ENCODE data around the gene TBC1D19.
"Not testable (repeated sequence)": the region's sequence is repeated elsewhere in the genome, so short reads cannot be mapped to it uniquely, and the experiment has no call there.

Gene TBC1D19

GRCh38 chr4:26611885-26612284, 28.0 kb downstream of the TBC1D19 start:
- DNase-seq = peak in 2 of 3 donors; percentile 23 to 42
- no peak overlapping the region for H3K27ac ChIP-seq (ENCODE audit: insufficient read depth in 1 of 2, low read depth in 1 of 2, low read length in 2 of 2, poor library complexity in 1 of 2, severe bottlenecking in 2 of 2)
- no CpG with 5 or more reads among the region's 1 CpG for WGBS (ENCODE audit: insufficient coverage)
- H3K4me1 ChIP-seq (ENCODE audit: control extremely low read depth in 1 of 4, control insufficient read depth in 4 of 4, insufficient read depth in 4 of 4, low read length in 3 of 4) = peaks cover 0 to 9% (median 4%) of the 10 kb centered on the region in 4 experiments
- H3K27me3 ChIP-seq (replicated peaks in 2 of 5; ENCODE audit: control insufficient read depth in 4 of 5, insufficient read depth in 5 of 5, low read length in 4 of 5) = no peaks in the 10 kb centered on the region
- no peaks in the 10 kb centered on the region for H3K36me3 ChIP-seq (ENCODE audit: control insufficient read depth in 4 of 4, insufficient read depth in 4 of 4, low read length in 3 of 4)
- ChIA-PET POLR2A (no interaction called here), CTCF (no interaction called here)
- no peaks in the 10 kb centered on the region for H3K9me3 ChIP-seq (ENCODE audit: control extremely low read depth in 1 of 5, control insufficient read depth in 4 of 5, insufficient read depth in 2 of 5, low read depth in 1 of 5, low read length in 4 of 5)
- H3K4me3 ChIP-seq (ENCODE audit: control insufficient read depth in 1 of 7, extremely low read depth in 1 of 7, insufficient read depth in 4 of 7, low read depth in 2 of 7, low read length in 6 of 7) = no peak overlapping the region

GRCh38 chr4:26613237-26613636, 29.4 kb downstream of the TBC1D19 start:
- no CpG with 5 or more reads among the region's 1 CpG for WGBS (ENCODE audit: insufficient coverage)
- DNase-seq = peak in 2 of 3 donors; percentile 46 to 60
- H3K27ac ChIP-seq (ENCODE audit: insufficient read depth in 1 of 2, low read depth in 1 of 2, low read length in 2 of 2, poor library complexity in 1 of 2, severe bottlenecking in 2 of 2) = peak overlapping the region in 1 of 2 experiments; percentile 25
- H3K36me3 ChIP-seq (ENCODE audit: control insufficient read depth in 4 of 4, insufficient read depth in 4 of 4, low read length in 3 of 4) = no peaks in the 10 kb centered on the region
- peaks cover 0 to 9% (median 4%) of the 10 kb centered on the region in 4 experiments for H3K4me1 ChIP-seq (ENCODE audit: control extremely low read depth in 1 of 4, control insufficient read depth in 4 of 4, insufficient read depth in 4 of 4, low read length in 3 of 4)
- ChIA-PET POLR2A (no interaction called here), CTCF (no interaction called here)
- H3K4me3 ChIP-seq (ENCODE audit: control insufficient read depth in 1 of 7, extremely low read depth in 1 of 7, insufficient read depth in 4 of 7, low read depth in 2 of 7, low read length in 6 of 7) = no peak overlapping the region
- H3K9me3 ChIP-seq (ENCODE audit: control extremely low read depth in 1 of 5, control insufficient read depth in 4 of 5, insufficient read depth in 2 of 5, low read depth in 1 of 5, low read length in 4 of 5) = no peaks in the 10 kb centered on the region
- no peaks in the 10 kb centered on the region for H3K27me3 ChIP-seq (replicated peaks in 2 of 5; ENCODE audit: control insufficient read depth in 4 of 5, insufficient read depth in 5 of 5, low read length in 4 of 5)

DNA sequence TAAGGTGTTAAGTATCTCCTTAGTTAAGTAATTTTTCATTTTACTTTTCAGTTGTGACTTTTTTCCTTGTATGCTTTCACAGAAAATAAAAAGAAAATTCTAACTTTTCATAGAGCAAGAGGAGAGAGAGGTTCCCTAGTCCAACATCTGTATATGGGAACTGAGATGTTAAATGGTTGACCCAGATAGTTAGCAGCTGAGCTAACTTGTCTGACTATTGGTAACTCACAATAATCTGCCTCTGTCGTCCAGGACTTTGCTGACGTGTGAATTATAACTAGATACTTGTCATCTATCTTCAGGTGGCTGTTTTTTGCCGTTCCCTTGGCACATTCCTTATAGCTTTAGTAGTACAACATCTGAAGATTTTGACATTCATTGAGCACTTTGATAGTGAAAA, 29.9 kb downstream of the TBC1D19 start:
- no peaks in the 10 kb centered on the region for H3K27me3 ChIP-seq (replicated peaks in 2 of 5; ENCODE audit: control insufficient read depth in 4 of 5, insufficient read depth in 5 of 5, low read length in 4 of 5)
- H3K9me3 ChIP-seq (ENCODE audit: control extremely low read depth in 1 of 5, control insufficient read depth in 4 of 5, insufficient read depth in 2 of 5, low read depth in 1 of 5, low read length in 4 of 5) = no peaks in the 10 kb centered on the region
- H3K36me3 ChIP-seq (ENCODE audit: control insufficient read depth in 4 of 4, insufficient read depth in 4 of 4, low read length in 3 of 4) = no peaks in the 10 kb centered on the region
- ChIA-PET CTCF (no interaction called here), POLR2A (no interaction called here)
- DNase-seq = no peak
- H3K27ac ChIP-seq (ENCODE audit: insufficient read depth in 1 of 2, low read depth in 1 of 2, low read length in 2 of 2, poor library complexity in 1 of 2, severe bottlenecking in 2 of 2) = peak overlapping the region in 1 of 2 experiments; percentile 25
- H3K4me1 ChIP-seq (ENCODE audit: control extremely low read depth in 1 of 4, control insufficient read depth in 4 of 4, insufficient read depth in 4 of 4, low read length in 3 of 4) = peaks cover 0 to 6% (median 4%) of the 10 kb centered on the region in 4 experiments
- no peak overlapping the region for H3K4me3 ChIP-seq (ENCODE audit: control insufficient read depth in 1 of 7, extremely low read depth in 1 of 7, insufficient read depth in 4 of 7, low read depth in 2 of 7, low read length in 6 of 7)
- WGBS (ENCODE audit: insufficient coverage) = 96% methylated on average over 3 of the region's 3 CpGs

GRCh38 chr4:26619784-26620183, 35.9 kb downstream of the TBC1D19 start:
- CTCF ChIA-PET = no interaction called here
- no peak for DNase-seq
- Histone ChIP-seq H3K4me1 (ENCODE audit: control extremely low read depth in 1 of 4, control insufficient read depth in 4 of 4, insufficient read depth in 4 of 4, low read length in 3 of 4) (peaks cover 0 to 13% (median 9%) of the 10 kb centered on the region in 4 experiments), H3K9me3 (ENCODE audit: control extremely low read depth in 1 of 5, control insufficient read depth in 4 of 5, insufficient read depth in 2 of 5, low read depth in 1 of 5, low read length in 4 of 5) (no peaks in the 10 kb centered on the region), H3K4me3 (ENCODE audit: control insufficient read depth in 1 of 7, extremely low read depth in 1 of 7, insufficient read depth in 4 of 7, low read depth in 2 of 7, low read length in 6 of 7) (no peak overlapping the region), H3K36me3 (ENCODE audit: control insufficient read depth in 4 of 4, insufficient read depth in 4 of 4, low read length in 3 of 4) (no peaks in the 10 kb centered on the region), H3K27me3 (replicated peaks in 2 of 5; ENCODE audit: control insufficient read depth in 4 of 5, insufficient read depth in 5 of 5, low read length in 4 of 5) (no peaks in the 10 kb centered on the region), H3K27ac (ENCODE audit: insufficient read depth in 1 of 2, low read depth in 1 of 2, low read length in 2 of 2, poor library complexity in 1 of 2, severe bottlenecking in 2 of 2) (no peak overlapping the region)
- POLR2A ChIA-PET = no interaction called here

- Histone ChIP-seq H3K36me3 (ENCODE audit: control insufficient read depth in 4 of 4, insufficient read depth in 4 of 4, low read length in 3 of 4) (no peaks in the 10 kb centered on the region), H3K27ac (ENCODE audit: insufficient read depth in 1 of 2, low read depth in 1 of 2, low read length in 2 of 2, poor library complexity in 1 of 2, severe bottlenecking in 2 of 2) (no peak overlapping the region), H3K4me1 (ENCODE audit: control extremely low read depth in 1 of 4, control insufficient read depth in 4 of 4, insufficient read depth in 4 of 4, low read length in 3 of 4) (peaks cover 0 to 13% (median 9%) of the 10 kb centered on the region in 4 experiments), H3K9me3 (ENCODE audit: control extremely low read depth in 1 of 5, control insufficient read depth in 4 of 5, insufficient read depth in 2 of 5, low read depth in 1 of 5, low read length in 4 of 5) (no peaks in the 10 kb centered on the region), H3K4me3 (ENCODE audit: control insufficient read depth in 1 of 7, extremely low read depth in 1 of 7, insufficient read depth in 4 of 7, low read depth in 2 of 7, low read length in 6 of 7) (no peak overlapping the region), H3K27me3 (replicated peaks in 2 of 5; ENCODE audit: control insufficient read depth in 4 of 5, insufficient read depth in 5 of 5, low read length in 4 of 5) (no peaks in the 10 kb centered on the region)
- ChIA-PET POLR2A (no interaction called here), CTCF (no interaction called here)
- no peak for DNase-seq
- 100% methylated on average over 1 of the region's 3 CpGs for WGBS (ENCODE audit: insufficient coverage)
These were observed 37.5 kb downstream of the TBC1D19 start for GRCh38 chr4:26621366-26621765.

DNA sequence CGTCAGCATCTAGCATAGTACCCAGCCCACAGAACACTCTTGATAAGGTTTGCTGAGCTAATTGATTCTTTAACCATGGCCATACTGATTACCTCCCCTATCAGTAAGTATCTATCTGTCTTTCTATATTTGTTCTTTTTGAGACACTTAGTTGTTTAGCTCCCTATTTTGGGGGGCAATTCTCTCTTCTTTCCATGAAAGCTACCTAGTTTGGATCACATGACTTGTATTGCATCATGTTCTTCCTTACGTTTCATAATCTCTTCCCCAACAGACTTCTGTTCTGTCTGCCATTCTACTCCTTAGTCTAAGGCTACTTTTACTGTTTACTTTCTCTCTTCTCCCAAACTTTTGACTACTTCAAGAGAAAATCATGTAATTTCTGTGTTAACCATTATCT, 39.0 kb downstream of the TBC1D19 start:
- no peak overlapping the region for H3K4me3 ChIP-seq (ENCODE audit: control insufficient read depth in 1 of 7, extremely low read depth in 1 of 7, insufficient read depth in 4 of 7, low read depth in 2 of 7, low read length in 6 of 7)
- WGBS (ENCODE audit: insufficient coverage) = 76% methylated on average over 2 of the region's 2 CpGs
- H3K36me3 ChIP-seq (ENCODE audit: control insufficient read depth in 4 of 4, insufficient read depth in 4 of 4, low read length in 3 of 4) = no peaks in the 10 kb centered on the region
- peaks cover 0 to 13% (median 9%) of the 10 kb centered on the region in 4 experiments for H3K4me1 ChIP-seq (ENCODE audit: control extremely low read depth in 1 of 4, control insufficient read depth in 4 of 4, insufficient read depth in 4 of 4, low read length in 3 of 4)
- DNase-seq = no peak
- peak overlapping the region in 1 of 2 experiments; percentile 60 for H3K27ac ChIP-seq (ENCODE audit: insufficient read depth in 1 of 2, low read depth in 1 of 2, low read length in 2 of 2, poor library complexity in 1 of 2, severe bottlenecking in 2 of 2)
- POLR2A ChIA-PET = no interaction called here
- H3K9me3 ChIP-seq (ENCODE audit: control extremely low read depth in 1 of 5, control insufficient read depth in 4 of 5, insufficient read depth in 2 of 5, low read depth in 1 of 5, low read length in 4 of 5) = no peaks in the 10 kb centered on the region
- no peaks in the 10 kb centered on the region for H3K27me3 ChIP-seq (replicated peaks in 2 of 5; ENCODE audit: control insufficient read depth in 4 of 5, insufficient read depth in 5 of 5, low read length in 4 of 5)
- CTCF ChIA-PET = no interaction called here

DNA sequence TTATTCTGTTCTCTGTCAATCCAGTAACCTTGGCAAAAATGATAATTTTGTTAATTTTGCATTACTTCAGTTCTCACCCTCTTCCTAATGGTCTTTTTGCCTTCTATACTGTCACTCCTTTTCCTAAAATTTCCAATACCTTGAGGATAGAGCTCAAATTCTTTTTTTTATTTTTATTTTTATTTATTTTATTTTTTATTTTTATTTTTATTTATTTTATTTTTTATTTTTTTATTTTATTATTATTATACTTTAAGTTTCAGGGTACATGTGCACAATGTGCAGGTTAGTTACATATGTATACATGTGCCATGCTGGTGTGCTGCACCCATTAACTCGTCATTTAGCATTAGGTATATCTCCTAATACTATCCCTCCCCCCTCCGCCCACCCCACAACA, 42.8 kb downstream of the TBC1D19 start:
- CTCF ChIA-PET; H3K27me3 ChIP-seq (replicated peaks in 2 of 5; ENCODE audit: control insufficient read depth in 4 of 5, insufficient read depth in 5 of 5, low read length in 4 of 5): not testable (repeated sequence)

More for the DNA sequence above, 42.8 kb downstream of the TBC1D19 start:
- DNase-seq; H3K27ac ChIP-seq (ENCODE audit: insufficient read depth in 1 of 2, low read depth in 1 of 2, low read length in 2 of 2, poor library complexity in 1 of 2, severe bottlenecking in 2 of 2); H3K4me3 ChIP-seq (ENCODE audit: control insufficient read depth in 1 of 7, extremely low read depth in 1 of 7, insufficient read depth in 4 of 7, low read depth in 2 of 7, low read length in 6 of 7); H3K36me3 ChIP-seq (ENCODE audit: control insufficient read depth in 4 of 4, insufficient read depth in 4 of 4, low read length in 3 of 4); H3K9me3 ChIP-seq (ENCODE audit: control extremely low read depth in 1 of 5, control insufficient read depth in 4 of 5, insufficient read depth in 2 of 5, low read depth in 1 of 5, low read length in 4 of 5): not testable (repeated sequence)
- no CpG with 5 or more reads among the region's 2 CpGs for WGBS (ENCODE audit: insufficient coverage)
- H3K4me1 ChIP-seq (ENCODE audit: control extremely low read depth in 1 of 4, control insufficient read depth in 4 of 4, insufficient read depth in 4 of 4, low read length in 3 of 4) = peaks cover 0 to 13% (median 9%) of the 10 kb centered on the region in 4 experiments
- POLR2A ChIA-PET = interaction anchor here (0.6 kb wide), 1 partner anchor 1282 kb away, joined by 3 read pairs; no protein-coding TSS in a partner anchor
